ENCODE results near the gene ZIC4.

The ZIC4 gene

GRCh38 chr3:147343926-147344325 lies 62.4 kb downstream of the ZIC4 start:
- no peak for DNase-seq (ENCODE audit: low spot score)

GRCh38 chr3:147341727-147342126 lies 64.6 kb downstream of the ZIC4 start:
- no peak for DNase-seq (ENCODE audit: low spot score)

DNA sequence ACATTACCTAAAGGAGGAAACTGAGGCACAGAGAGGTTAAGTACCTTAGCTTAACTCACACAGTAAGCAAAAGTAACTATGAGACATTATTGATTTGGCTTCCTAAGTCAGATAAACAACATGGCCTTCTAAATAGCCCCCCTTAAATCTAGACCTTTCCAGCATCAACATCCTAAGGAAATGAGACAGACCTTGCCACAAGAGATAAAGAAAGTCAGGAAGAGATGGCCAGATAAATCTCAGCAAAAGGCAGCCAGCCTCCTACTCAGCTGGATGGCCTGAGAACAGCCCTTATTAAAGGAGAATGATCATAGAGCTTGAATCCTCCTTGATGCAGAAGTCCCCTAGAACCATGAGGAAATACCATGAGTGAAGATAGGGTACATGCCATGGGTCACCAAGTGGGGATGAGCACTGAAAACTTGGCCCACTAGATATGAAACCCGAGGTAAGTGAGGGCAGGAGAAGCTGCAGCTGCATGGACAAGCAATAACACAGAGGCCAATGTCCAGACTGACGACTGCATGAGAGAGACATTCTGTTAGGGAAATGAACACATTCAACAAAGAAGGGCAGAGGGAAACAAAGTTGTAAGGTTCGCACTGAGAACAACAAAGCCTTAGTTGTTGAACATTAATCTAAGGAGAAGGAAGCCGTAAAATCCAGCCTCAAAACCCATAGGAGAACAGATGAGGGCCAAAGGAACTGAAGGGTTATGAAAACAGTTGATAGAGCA lies 69.6 kb downstream of the ZIC4 start:
- no peak for DNase-seq (ENCODE audit: low spot score)
